Neural cell (in vitro differentiated cells): ENCODE results near the gene JADE2. TPM values are rescaled to one million over a fixed set of nuclear protein-coding genes. Genes with fewer than 3 reads are reported as not detected.

Source experiments
- H2AFZ ChIP-seq: fragments of 200-600, 300-800 bp; sonication (generic), shearing (Covaris generic); 2 replicates; pipeline ENCODE4 v1.6.0; 2014; ENCODE audit warnings: low read depth, mild to moderate bottlenecking, antibody characterized with exemption, low read length, moderate library complexity
- H3F3A ChIP-seq: fragments of 200-600 bp; shearing (Covaris generic); 2 replicates; pipeline ENCODE4 v1.6.1; 2016; ENCODE audit warnings: mild to moderate bottlenecking, moderate library complexity, mixed read lengths, antibody characterized with exemption, low read length; ENCODE audit not compliant: insufficient read depth, poor library complexity, severe bottlenecking
- H3K27ac ChIP-seq: fragments of 200-600, 300-800 bp; sonication (generic), shearing (Covaris generic); 2 replicates; pipeline ENCODE4 v1.5.1; 2014; ENCODE audit warnings: mild to moderate bottlenecking, low read length, moderate library complexity
- H3K27me3 ChIP-seq: fragments of 300-800, 200-600 bp; sonication (generic), shearing (Covaris generic); 2 replicates; pipeline ENCODE4 v1.6.0; 2014; ENCODE audit warnings: mild to moderate bottlenecking, low read depth, low read length, moderate library complexity; ENCODE audit not compliant: insufficient read depth
- H3K36me3 ChIP-seq: fragments of 300-800, 200-600 bp; sonication (generic), shearing (Covaris generic); 2 replicates; pipeline ENCODE4 v1.5.1; 2014; ENCODE audit warnings: mild to moderate bottlenecking, antibody characterized with exemption, low read length, moderate library complexity; ENCODE audit not compliant: insufficient read depth
- H3K4me2 ChIP-seq: fragments of 300-800, 200-600 bp; sonication (generic), shearing (Covaris generic); 2 replicates; pipeline ENCODE4 v1.6.0; 2014; ENCODE audit warnings: mild to moderate bottlenecking, low read length
- H3K4me3 ChIP-seq: fragments of 300-800, 200-600 bp; sonication (generic), shearing (Covaris generic); 2 replicates; pipeline ENCODE4 v1.5.1; 2014; ENCODE audit warnings: mild to moderate bottlenecking, low read length, moderate library complexity
- H3K79me2 ChIP-seq: fragments of 200-600 bp; shearing (Covaris generic); replicated peaks from 2 replicates; pipeline ENCODE4 v1.6.0; 2014; ENCODE audit warnings: mild to moderate bottlenecking, low read length, moderate library complexity; ENCODE audit not compliant: insufficient read depth
- H3K9ac ChIP-seq: fragments of 300-800, 200-600 bp; sonication (generic), shearing (Covaris generic); 2 replicates; pipeline ENCODE4 v1.6.1; 2016; ENCODE audit warnings: mild to moderate bottlenecking, low read length, mixed read lengths
- H3K9me2 ChIP-seq: fragments of 200-600 bp; shearing (Covaris generic); 2 replicates; pipeline ENCODE4 v1.6.1; 2016; ENCODE audit warnings: mild to moderate bottlenecking, low read length, mixed read lengths; ENCODE audit not compliant: insufficient read depth
- H3K9me3 ChIP-seq: fragments of 200-600, 300-800 bp; sonication (generic), shearing (Covaris generic); 2 replicates; pipeline ENCODE4 v1.6.1; 2016; ENCODE audit warnings: mild to moderate bottlenecking, mixed run types, low read length, moderate library complexity, mixed read lengths
- H4K20me1 ChIP-seq: fragments of 200-600 bp; shearing (Covaris generic); 2 replicates; pipeline ENCODE4 v1.6.1; 2016; ENCODE audit warnings: mild to moderate bottlenecking, mixed run types; ENCODE audit not compliant: insufficient read depth
- EP300 ChIP-seq: fragments of 450-650 bp; conservative IDR thresholded peaks from 2 replicates; pipeline ENCODE4 v1.6.1; 2014; ENCODE audit warnings: antibody characterized with exemption, mild to moderate bottlenecking, moderate library complexity; ENCODE audit not compliant: poor library complexity, severe bottlenecking
- EZH2 ChIP-seq: fragments of 200-600, 300-800 bp; shearing (Covaris generic), sonication (generic); IDR thresholded peaks from 2 replicates; pipeline ENCODE4 v1.6.1; 2014; ENCODE audit warnings: antibody characterized with exemption, low read length, borderline replicate concordance, mild to moderate bottlenecking; ENCODE audit not compliant: insufficient read depth, poor library complexity, severe bottlenecking
- MXI1 ChIP-seq: fragments of 450-650 bp; conservative IDR thresholded peaks from 2 replicates; pipeline ENCODE4 v1.6.1; 2014; ENCODE audit warnings: antibody characterized with exemption, mild to moderate bottlenecking; ENCODE audit not compliant: poor library complexity, severe bottlenecking
- POLR2AphosphoS5 ChIP-seq: IDR thresholded peaks from 2 replicates; pipeline ENCODE4 v1.6.1; 2012
- RAD21 ChIP-seq: fragments of 450-650 bp; conservative IDR thresholded peaks from 2 replicates; pipeline ENCODE4 v1.6.1; 2014; ENCODE audit warnings: antibody characterized with exemption, mild to moderate bottlenecking, moderate library complexity
- SMC3 ChIP-seq: fragments of 450-650 bp; conservative IDR thresholded peaks from 2 replicates; pipeline ENCODE4 v1.6.1; 2014; ENCODE audit warnings: antibody characterized with exemption, mild to moderate bottlenecking, moderate library complexity; ENCODE audit not compliant: poor library complexity
- TAF1 ChIP-seq: IDR thresholded peaks from 2 replicates; pipeline ENCODE4 v1.6.1; 2012; ENCODE audit warnings: low read depth
- polyA plus RNA-seq: library from polyadenylated mRNA; depleted of rRNA; stranded (reverse); fragments of >200 nt; gene quantifications from 2 replicates; pipeline ENCODE4 v1.2.3, GENCODE V29; 2014
- TF ChIP-seq, protein P1 (sequence below): fragments of 450-650 bp; IDR thresholded peaks from 2 replicates; pipeline ENCODE4 v1.5.1; 2014; ENCODE audit warnings: antibody characterized with exemption, mild to moderate bottlenecking, moderate library complexity; ENCODE audit not compliant: poor library complexity, severe bottlenecking
- TF ChIP-seq, protein P2 (sequence below): IDR thresholded peaks from 2 replicates; pipeline ENCODE4 v1.6.1; 2012; ENCODE audit warnings: borderline replicate concordance

The JADE2 gene
- polyA plus RNA-seq, 1 donor from 2014 or later, result 1.9 TPM

DNA sequence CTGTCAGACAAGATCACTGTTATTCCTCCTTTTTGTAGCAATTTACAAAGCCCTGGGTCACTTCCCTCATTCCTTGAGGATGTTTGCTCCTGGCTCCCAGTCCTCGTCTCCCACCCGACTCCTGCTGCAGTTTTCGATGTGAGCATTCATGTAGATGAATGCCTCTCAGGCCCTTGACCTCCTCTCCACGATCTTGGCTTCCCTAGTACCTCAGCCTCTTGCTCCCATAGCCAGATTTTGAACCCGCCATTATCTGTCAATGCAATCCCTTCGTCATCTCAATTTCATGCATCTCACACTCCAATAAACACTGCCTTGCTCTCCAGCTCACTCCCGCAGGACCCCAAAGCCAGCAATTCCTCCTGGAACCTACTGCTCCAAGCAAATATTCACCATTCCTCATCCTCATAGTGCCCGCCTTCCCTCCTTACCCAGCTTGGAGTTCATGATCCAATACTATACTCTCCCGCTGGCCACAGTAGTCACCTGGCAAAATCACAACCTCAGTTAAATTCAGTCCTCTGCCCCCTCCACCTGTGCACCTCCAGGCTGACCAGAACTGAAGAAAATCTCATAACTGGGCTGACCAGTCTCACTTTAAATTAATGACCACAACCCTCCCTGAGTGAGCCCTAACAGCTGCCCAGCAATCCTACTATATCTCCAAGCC lies 35.1 kb upstream of the JADE2 start:
- H3K79me2 ChIP-seq, result no peaks in the 10 kb centered on the region
- no peaks in the 10 kb centered on the region for H3K36me3 ChIP-seq
- H3K27ac ChIP-seq, result no peak overlapping the region
- no peak overlapping the region for H3K9ac ChIP-seq
- H2AFZ ChIP-seq, result no peak overlapping the region
- TF ChIP-seq TAF1, result no peak
- no peak for TF ChIP-seq EZH2
- H3K9me2 ChIP-seq, result no peaks in the 10 kb centered on the region
- H4K20me1 ChIP-seq, result no peaks in the 10 kb centered on the region
- H3F3A ChIP-seq, result no peaks in the 10 kb centered on the region
- H3K4me2 ChIP-seq, result no peak overlapping the region
- H3K27me3 ChIP-seq, result no peaks in the 10 kb centered on the region
- H3K4me3 ChIP-seq, result no peak overlapping the region
- no peaks in the 10 kb centered on the region for H3K9me3 ChIP-seq

GRCh38 chr5:134490925-134491271 lies 34.6 kb upstream of the JADE2 start:
- no peak overlapping the region for H2AFZ ChIP-seq
- no peaks in the 10 kb centered on the region for H3K9me2 ChIP-seq
- H4K20me1 ChIP-seq, result no peaks in the 10 kb centered on the region
- no peaks in the 10 kb centered on the region for H3F3A ChIP-seq
- no peak overlapping the region for H3K4me2 ChIP-seq
- H3K79me2 ChIP-seq, result no peaks in the 10 kb centered on the region
- no peak for TF ChIP-seq MXI1
- TF ChIP-seq EP300, result no peak
- TF ChIP-seq, protein P1, sequence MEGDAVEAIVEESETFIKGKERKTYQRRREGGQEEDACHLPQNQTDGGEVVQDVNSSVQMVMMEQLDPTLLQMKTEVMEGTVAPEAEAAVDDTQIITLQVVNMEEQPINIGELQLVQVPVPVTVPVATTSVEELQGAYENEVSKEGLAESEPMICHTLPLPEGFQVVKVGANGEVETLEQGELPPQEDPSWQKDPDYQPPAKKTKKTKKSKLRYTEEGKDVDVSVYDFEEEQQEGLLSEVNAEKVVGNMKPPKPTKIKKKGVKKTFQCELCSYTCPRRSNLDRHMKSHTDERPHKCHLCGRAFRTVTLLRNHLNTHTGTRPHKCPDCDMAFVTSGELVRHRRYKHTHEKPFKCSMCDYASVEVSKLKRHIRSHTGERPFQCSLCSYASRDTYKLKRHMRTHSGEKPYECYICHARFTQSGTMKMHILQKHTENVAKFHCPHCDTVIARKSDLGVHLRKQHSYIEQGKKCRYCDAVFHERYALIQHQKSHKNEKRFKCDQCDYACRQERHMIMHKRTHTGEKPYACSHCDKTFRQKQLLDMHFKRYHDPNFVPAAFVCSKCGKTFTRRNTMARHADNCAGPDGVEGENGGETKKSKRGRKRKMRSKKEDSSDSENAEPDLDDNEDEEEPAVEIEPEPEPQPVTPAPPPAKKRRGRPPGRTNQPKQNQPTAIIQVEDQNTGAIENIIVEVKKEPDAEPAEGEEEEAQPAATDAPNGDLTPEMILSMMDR, result no peak
- TF ChIP-seq SMC3, result no peak
- no peak for TF ChIP-seq EZH2
- TF ChIP-seq RAD21, result no peak
- no peak overlapping the region for H3K9ac ChIP-seq
- H3K4me3 ChIP-seq, result no peak overlapping the region
- no peaks in the 10 kb centered on the region for H3K36me3 ChIP-seq
- H3K27ac ChIP-seq, result no peak overlapping the region
- no peaks in the 10 kb centered on the region for H3K9me3 ChIP-seq
- no peaks in the 10 kb centered on the region for H3K27me3 ChIP-seq

DNA sequence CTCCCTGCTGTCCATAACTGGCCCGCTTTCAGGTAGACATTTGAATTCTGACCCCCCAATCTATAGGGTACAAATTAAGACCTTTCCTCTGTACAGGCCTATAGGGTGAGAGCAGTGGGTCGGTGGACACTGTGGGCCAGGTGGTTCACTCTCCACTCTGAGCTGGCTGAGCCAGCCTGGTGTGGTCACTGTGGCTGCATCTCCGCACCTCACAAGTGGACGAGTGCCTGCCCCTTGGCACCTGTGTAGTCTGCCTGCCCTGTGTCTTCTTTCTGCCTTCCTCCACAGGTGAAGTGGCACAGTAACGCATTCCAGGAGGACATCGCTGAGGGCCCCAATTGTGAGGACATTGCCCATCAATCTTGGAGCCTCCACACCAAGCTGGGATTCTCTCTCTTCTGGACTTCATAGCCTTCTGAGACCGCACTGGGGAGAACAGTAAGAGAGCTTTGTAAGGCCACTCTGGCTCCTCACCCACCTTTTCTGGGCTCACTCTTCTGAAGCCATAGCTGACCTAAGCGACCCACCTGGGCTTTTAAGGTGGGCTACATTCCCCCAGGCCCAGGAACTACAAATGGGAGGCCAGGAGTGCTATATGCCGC lies 33.5 kb upstream of the JADE2 start:
- H4K20me1 ChIP-seq, result no peaks in the 10 kb centered on the region
- no peak overlapping the region for H3K4me3 ChIP-seq
- TF ChIP-seq RAD21 (no peak), EZH2 (no peak), SMC3 (no peak), TAF1 (no peak), EP300 (no peak), POLR2AphosphoS5 (no peak), MXI1 (no peak)
- TF ChIP-seq, protein P2, sequence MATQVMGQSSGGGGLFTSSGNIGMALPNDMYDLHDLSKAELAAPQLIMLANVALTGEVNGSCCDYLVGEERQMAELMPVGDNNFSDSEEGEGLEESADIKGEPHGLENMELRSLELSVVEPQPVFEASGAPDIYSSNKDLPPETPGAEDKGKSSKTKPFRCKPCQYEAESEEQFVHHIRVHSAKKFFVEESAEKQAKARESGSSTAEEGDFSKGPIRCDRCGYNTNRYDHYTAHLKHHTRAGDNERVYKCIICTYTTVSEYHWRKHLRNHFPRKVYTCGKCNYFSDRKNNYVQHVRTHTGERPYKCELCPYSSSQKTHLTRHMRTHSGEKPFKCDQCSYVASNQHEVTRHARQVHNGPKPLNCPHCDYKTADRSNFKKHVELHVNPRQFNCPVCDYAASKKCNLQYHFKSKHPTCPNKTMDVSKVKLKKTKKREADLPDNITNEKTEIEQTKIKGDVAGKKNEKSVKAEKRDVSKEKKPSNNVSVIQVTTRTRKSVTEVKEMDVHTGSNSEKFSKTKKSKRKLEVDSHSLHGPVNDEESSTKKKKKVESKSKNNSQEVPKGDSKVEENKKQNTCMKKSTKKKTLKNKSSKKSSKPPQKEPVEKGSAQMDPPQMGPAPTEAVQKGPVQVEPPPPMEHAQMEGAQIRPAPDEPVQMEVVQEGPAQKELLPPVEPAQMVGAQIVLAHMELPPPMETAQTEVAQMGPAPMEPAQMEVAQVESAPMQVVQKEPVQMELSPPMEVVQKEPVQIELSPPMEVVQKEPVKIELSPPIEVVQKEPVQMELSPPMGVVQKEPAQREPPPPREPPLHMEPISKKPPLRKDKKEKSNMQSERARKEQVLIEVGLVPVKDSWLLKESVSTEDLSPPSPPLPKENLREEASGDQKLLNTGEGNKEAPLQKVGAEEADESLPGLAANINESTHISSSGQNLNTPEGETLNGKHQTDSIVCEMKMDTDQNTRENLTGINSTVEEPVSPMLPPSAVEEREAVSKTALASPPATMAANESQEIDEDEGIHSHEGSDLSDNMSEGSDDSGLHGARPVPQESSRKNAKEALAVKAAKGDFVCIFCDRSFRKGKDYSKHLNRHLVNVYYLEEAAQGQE, result no peak
- TF ChIP-seq, protein P1, result no peak
- no peaks in the 10 kb centered on the region for H3K9me3 ChIP-seq
- H3K79me2 ChIP-seq, result no peaks in the 10 kb centered on the region
- H3K27ac ChIP-seq, result no peak overlapping the region
- H3K9me2 ChIP-seq, result no peaks in the 10 kb centered on the region
- H3K4me2 ChIP-seq, result no peak overlapping the region
- no peaks in the 10 kb centered on the region for H3K36me3 ChIP-seq
- H2AFZ ChIP-seq, result no peak overlapping the region
- no peaks in the 10 kb centered on the region for H3K27me3 ChIP-seq
- no peak overlapping the region for H3K9ac ChIP-seq
- H3F3A ChIP-seq, result no peaks in the 10 kb centered on the region
